Peyer's patch (tissue), 4 donors: ENCODE measurements around the gene SCN3A.

ENCODE experiments used
- POLR2A ChIP-seq, 2 donors: fragments of 450-650 bp; IDR thresholded peaks; one replicate each; pipeline ENCODE4 v1.5.1; 2017; ENCODE audit warnings: antibody characterized with exemption in 2 of 2, mild to moderate bottlenecking in 2 of 2, moderate library complexity in 2 of 2
- TF ChIP-seq, protein P1 (sequence below), 6 experiments: fragments of 450-650 bp in 4 of 6; fragments of 200-600 bp in 2 of 6; sonication (generic) in 1 of 6; IDR thresholded peaks; one replicate each; pipeline ENCODE4 v1.5.1; 2017 to 2019; ENCODE audit warnings: antibody characterized with exemption in 6 of 6, mild to moderate bottlenecking in 3 of 6, moderate library complexity in 1 of 6

DNA sequence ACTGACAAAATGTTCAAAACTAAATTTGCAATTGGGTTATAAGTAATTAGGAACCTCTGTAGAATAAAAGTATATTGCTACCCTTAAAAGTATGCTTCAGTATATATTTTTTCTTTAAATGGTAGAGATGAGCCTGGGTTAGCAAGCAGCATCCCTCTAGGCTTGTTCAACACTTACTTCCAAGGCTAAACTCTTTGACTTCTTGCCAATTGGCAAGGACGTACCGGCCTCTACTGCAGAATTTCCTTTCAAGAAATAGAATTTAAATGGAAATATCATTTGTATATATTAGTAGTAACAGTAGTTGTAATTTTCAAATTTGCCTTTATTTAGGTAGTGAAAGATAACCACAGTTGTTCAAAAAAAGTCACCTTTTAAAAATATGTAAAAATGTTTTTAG, 143.4 kb downstream of the SCN3A start:
- TF ChIP-seq POLR2A (IDR thresholded peaks at IDR 0.05), result no peak
- TF ChIP-seq, protein P1, sequence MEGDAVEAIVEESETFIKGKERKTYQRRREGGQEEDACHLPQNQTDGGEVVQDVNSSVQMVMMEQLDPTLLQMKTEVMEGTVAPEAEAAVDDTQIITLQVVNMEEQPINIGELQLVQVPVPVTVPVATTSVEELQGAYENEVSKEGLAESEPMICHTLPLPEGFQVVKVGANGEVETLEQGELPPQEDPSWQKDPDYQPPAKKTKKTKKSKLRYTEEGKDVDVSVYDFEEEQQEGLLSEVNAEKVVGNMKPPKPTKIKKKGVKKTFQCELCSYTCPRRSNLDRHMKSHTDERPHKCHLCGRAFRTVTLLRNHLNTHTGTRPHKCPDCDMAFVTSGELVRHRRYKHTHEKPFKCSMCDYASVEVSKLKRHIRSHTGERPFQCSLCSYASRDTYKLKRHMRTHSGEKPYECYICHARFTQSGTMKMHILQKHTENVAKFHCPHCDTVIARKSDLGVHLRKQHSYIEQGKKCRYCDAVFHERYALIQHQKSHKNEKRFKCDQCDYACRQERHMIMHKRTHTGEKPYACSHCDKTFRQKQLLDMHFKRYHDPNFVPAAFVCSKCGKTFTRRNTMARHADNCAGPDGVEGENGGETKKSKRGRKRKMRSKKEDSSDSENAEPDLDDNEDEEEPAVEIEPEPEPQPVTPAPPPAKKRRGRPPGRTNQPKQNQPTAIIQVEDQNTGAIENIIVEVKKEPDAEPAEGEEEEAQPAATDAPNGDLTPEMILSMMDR (IDR thresholded peaks at IDR 0.05), result no peak
